HepG2 (cell line): Measurements from ENCODE around the gene NAA38. TPM values are rescaled to one million over a fixed set of nuclear protein-coding genes. Genes with fewer than 3 reads are reported as not detected.
A peak's percentile ranks its signal among the peaks of the same experiment; 100 is the strongest.

ENCODE experiments used
- CCAR2 ChIP-seq: fragments of 200-400 bp; formaldehyde crosslinking; optimal IDR thresholded peaks from 2 replicates; pipeline ENCODE3; 2018; ENCODE audit warnings: low read depth, mild to moderate bottlenecking, low read length, moderate library complexity
- CHD4 ChIP-seq: fragments of 200-600 bp; sonication (generic); IDR thresholded peaks from 2 replicates; pipeline ENCODE4 v1.7.0; 2017; ENCODE audit warnings: mild to moderate bottlenecking, low read length, borderline replicate concordance
- KDM5B ChIP-seq: sonication (generic); formaldehyde crosslinking; IDR thresholded peaks from 2 replicates; pipeline ENCODE4 v1.4.0; 2020; ENCODE audit warnings: missing genetic modification reagents, mild to moderate bottlenecking, borderline replicate concordance
- PTBP1 ChIP-seq: fragments of 200-400 bp; formaldehyde crosslinking; IDR thresholded peaks from 2 replicates; pipeline ENCODE4 v1.6.1; 2018; ENCODE audit warnings: low read length, low read depth; ENCODE audit not compliant: poor library complexity, severe bottlenecking
- RARA ChIP-seq: IDR thresholded peaks from 2 replicates; pipeline ENCODE4 v1.6.1; 2016; ENCODE audit warnings: missing genetic modification reagents, missing compliant biosample characterization
- SIX1 ChIP-seq: sonication (generic); formaldehyde crosslinking; IDR thresholded peaks from 2 replicates; pipeline ENCODE4 v1.4.0; 2020; ENCODE audit warnings: missing genetic modification reagents, borderline replicate concordance
- ZNF207 ChIP-seq: fragments of 450-650 bp; IDR thresholded peaks from 2 replicates; pipeline ENCODE4 v1.6.1; 2016; ENCODE audit warnings: antibody characterized with exemption, borderline replicate concordance
- ZNF556 ChIP-seq: sonication (generic); formaldehyde crosslinking; IDR thresholded peaks from 2 replicates; pipeline ENCODE4 v1.4.0; 2020; ENCODE audit warnings: mild to moderate bottlenecking, missing genetic modification reagents, borderline replicate concordance
- ZNF567 ChIP-seq: sonication (generic); formaldehyde crosslinking; IDR thresholded peaks from 2 replicates; pipeline ENCODE4 v1.8.1; 2023; ENCODE audit warnings: mild to moderate bottlenecking, missing genetic modification reagents, borderline replicate concordance
- ZSCAN22 ChIP-seq: sonication (generic); formaldehyde crosslinking; IDR thresholded peaks from 2 replicates; pipeline ENCODE4 v1.4.0; 2020; ENCODE audit warnings: mild to moderate bottlenecking, missing genetic modification reagents
- polyA plus RNA-seq, 8 experiments: library from polyadenylated mRNA; depleted of rRNA in 3 of 8; stranded (reverse) in 7 of 8; unstranded in 1 of 8; fragments of >200 nt; fragmentation: Illumina TruSeq in 4 of 8; extraction: Trizol in 4 of 8; gene quantifications; 2 replicates each; pipeline versions ENCODE4 v1.2.1 to v1.2.3, GENCODE V29; 2011 to 2016; ENCODE audit warnings: low read depth in 4 of 8, missing spikeins in 1 of 8, mixed read lengths in 1 of 8; ENCODE audit not compliant: insufficient read depth in 1 of 8
- total RNA-seq, 5 experiments: library from RNA; depleted of rRNA; stranded (reverse); fragments of >200 nt; fragmentation: Illumina TruSeq; extraction: Trizol; gene quantifications; 2 replicates each; pipeline ENCODE4 v1.2.3, GENCODE V29; 2016; ENCODE audit warnings: low read depth in 1 of 5
- TF ChIP-seq, protein P1 (sequence below), 2 experiments: sonication (generic) in 1 of 2; formaldehyde crosslinking in 1 of 2; IDR thresholded peaks; 2 replicates each; pipeline versions ENCODE4 v1.4.0 to v1.6.1; 2018 to 2020; ENCODE audit warnings: missing genetic modification reagents in 2 of 2, borderline replicate concordance in 1 of 2, low read depth in 1 of 2, mild to moderate bottlenecking in 1 of 2, missing biosample characterization in 1 of 2
- TF ChIP-seq, protein P2 (sequence below): IDR thresholded peaks from 2 replicates; pipeline ENCODE4 v1.6.1; 2016; ENCODE audit warnings: control low read depth
- TF ChIP-seq, protein P3 (sequence below): IDR thresholded peaks from 2 replicates; pipeline ENCODE4 v1.6.1; 2016; ENCODE audit warnings: missing compliant biosample characterization, missing genetic modification reagents, borderline replicate concordance

NAA38 gene
- total and polyA plus RNA-seq, 2 of the 13 experiments (the other 11 are each of a cell fraction or from before 2014, with no cell fraction given), result 46.9 to 91.6 TPM

DNA sequence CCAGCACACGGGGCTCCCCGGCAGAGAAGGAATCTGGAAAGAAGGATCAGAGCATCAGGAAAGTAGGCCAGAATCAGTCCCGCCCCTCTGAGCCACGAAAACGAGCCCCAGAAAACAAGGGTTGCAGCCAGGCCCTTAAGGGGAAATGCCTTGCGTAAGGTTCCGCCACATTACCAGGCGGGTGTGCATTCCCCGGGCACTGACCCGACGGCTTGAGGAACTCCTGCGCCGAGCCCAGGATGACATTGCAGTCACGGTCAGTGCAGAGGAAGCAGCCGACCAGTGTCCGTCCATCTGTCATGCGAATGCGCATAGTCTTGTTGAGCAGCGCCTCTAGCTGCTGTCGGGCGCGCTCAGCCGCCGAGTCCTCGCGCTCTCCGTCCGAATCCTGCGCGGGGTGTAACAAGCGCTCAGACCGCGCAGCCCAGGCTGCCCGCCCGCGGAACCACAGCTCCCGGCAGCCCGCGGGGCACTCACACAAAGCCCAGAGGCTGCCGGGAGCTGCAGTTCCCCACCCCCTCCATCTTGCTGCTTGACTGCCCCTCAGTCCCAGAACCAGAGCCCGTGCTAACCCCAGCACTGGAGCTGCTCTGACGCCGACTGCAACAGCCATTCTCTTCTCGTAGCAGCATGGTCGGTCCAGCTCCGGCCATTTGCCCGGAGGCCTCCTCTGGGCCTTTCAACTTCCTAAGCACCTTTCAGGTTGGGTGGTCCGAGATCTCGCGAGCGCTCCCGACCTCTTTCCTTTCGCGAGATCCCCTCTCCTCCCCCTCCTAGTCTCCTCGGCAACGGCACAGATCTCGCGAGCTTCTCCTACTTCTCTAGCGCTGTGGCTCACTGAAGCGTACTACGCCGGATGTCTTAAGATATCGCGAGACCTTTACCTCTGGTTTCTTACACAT lies at the start of gene NAA38 (continued):
- TF ChIP-seq, protein P1, sequence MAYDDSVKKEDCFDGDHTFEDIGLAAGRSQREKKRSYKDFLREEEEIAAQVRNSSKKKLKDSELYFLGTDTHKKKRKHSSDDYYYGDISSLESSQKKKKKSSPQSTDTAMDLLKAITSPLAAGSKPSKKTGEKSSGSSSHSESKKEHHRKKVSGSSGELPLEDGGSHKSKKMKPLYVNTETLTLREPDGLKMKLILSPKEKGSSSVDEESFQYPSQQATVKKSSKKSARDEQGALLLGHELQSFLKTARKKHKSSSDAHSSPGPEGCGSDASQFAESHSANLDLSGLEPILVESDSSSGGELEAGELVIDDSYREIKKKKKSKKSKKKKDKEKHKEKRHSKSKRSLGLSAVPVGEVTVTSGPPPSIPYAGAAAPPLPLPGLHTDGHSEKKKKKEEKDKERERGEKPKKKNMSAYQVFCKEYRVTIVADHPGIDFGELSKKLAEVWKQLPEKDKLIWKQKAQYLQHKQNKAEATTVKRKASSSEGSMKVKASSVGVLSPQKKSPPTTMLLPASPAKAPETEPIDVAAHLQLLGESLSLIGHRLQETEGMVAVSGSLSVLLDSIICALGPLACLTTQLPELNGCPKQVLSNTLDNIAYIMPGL (CRISPR knock-in tag; IDR thresholded peaks at IDR 0.05; ENCODE audit: borderline replicate concordance in 1 of 2, low read depth in 1 of 2), result peak; percentile 54 to 91; a peak in 3 of 4 replicates
- TF ChIP-seq CCAR2, result no peak
- no peak for TF ChIP-seq ZNF567
- TF ChIP-seq ZNF556 (CRISPR knock-in tag), result no peak
- TF ChIP-seq PTBP1, result peak; percentile 22
- TF ChIP-seq, protein P2, sequence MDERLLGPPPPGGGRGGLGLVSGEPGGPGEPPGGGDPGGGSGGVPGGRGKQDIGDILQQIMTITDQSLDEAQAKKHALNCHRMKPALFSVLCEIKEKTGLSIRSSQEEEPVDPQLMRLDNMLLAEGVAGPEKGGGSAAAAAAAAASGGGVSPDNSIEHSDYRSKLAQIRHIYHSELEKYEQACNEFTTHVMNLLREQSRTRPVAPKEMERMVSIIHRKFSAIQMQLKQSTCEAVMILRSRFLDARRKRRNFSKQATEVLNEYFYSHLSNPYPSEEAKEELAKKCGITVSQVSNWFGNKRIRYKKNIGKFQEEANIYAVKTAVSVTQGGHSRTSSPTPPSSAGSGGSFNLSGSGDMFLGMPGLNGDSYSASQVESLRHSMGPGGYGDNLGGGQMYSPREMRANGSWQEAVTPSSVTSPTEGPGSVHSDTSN (CRISPR knock-in tag), result no peak
- TF ChIP-seq RARA, result no peak
- TF ChIP-seq CHD4, result no peak
- TF ChIP-seq ZNF207, result no peak
- no peak for TF ChIP-seq ZSCAN22 (CRISPR knock-in tag)
- TF ChIP-seq SIX1, result no peak
- TF ChIP-seq, protein P3, sequence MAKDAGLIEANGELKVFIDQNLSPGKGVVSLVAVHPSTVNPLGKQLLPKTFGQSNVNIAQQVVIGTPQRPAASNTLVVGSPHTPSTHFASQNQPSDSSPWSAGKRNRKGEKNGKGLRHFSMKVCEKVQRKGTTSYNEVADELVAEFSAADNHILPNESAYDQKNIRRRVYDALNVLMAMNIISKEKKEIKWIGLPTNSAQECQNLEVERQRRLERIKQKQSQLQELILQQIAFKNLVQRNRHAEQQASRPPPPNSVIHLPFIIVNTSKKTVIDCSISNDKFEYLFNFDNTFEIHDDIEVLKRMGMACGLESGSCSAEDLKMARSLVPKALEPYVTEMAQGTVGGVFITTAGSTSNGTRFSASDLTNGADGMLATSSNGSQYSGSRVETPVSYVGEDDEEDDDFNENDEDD, result peak; percentile 84
- TF ChIP-seq KDM5B (CRISPR knock-in tag), result peak; percentile 66; the same call in 1 of the 2 replicates
